Measurements from ENCODE around the gene TNK2. TPM values are rescaled to one million over a fixed set of nuclear protein-coding genes. Genes with fewer than 3 reads are reported as not detected.

TNK2 gene
- total and polyA plus RNA-seq, 7 donors: 37.1 to 322 (median 67.1) TPM

DNA sequence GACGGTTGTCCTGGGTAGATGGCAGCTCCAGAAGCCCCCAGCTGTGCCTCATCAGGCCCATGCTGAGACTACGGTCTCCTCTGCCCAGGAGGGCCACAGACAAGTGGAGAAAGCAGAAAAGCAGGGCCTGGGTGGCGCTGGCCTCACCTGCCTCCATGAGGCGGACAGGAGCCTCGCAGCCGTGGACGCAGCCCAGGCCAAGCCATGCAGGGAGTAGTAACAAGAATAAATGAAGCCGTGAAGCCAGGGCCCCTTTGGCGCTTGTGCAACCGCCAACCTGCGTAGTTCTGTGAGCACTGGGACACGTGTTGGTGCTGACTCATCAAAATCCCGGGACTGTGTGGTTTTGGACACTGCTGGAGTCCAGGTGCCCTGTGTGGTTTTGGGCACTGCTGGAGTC lies 84.4 kb downstream of the TNK2 start:
- ATAC-seq (no peak), DNase-seq (no peak)
- no peaks in the 10 kb centered on the region for H3K27me3 ChIP-seq (ENCODE audit: insufficient read depth in 3 of 3, low read length in 2 of 3)
- whole genome bisulfite sequencing, 3 donors: 54 to 68% (median 60%) methylated on average over 13 of the region's 13 CpGs
- no peak overlapping the region for H3K4me3 ChIP-seq
- H3K4me1 ChIP-seq: no peaks in the 10 kb centered on the region
- H3K36me3 ChIP-seq (ENCODE audit: insufficient read depth in 1 of 2, low read depth in 1 of 2): no peaks in the 10 kb centered on the region
- no peaks in the 10 kb centered on the region for H3K9me3 ChIP-seq
- TF ChIP-seq, protein P1, sequence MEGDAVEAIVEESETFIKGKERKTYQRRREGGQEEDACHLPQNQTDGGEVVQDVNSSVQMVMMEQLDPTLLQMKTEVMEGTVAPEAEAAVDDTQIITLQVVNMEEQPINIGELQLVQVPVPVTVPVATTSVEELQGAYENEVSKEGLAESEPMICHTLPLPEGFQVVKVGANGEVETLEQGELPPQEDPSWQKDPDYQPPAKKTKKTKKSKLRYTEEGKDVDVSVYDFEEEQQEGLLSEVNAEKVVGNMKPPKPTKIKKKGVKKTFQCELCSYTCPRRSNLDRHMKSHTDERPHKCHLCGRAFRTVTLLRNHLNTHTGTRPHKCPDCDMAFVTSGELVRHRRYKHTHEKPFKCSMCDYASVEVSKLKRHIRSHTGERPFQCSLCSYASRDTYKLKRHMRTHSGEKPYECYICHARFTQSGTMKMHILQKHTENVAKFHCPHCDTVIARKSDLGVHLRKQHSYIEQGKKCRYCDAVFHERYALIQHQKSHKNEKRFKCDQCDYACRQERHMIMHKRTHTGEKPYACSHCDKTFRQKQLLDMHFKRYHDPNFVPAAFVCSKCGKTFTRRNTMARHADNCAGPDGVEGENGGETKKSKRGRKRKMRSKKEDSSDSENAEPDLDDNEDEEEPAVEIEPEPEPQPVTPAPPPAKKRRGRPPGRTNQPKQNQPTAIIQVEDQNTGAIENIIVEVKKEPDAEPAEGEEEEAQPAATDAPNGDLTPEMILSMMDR (IDR thresholded peaks at IDR 0.05): no peak
- intact Hi-C loops (cut with DNase I): no loop called here
- no peak overlapping the region for H3K27ac ChIP-seq

GRCh38 chr3:195823280-195823679 lies 85.1 kb downstream of the TNK2 start:
- Histone ChIP-seq H3K36me3 (ENCODE audit: insufficient read depth in 1 of 2, low read depth in 1 of 2) (no peaks in the 10 kb centered on the region), H3K27ac (no peak overlapping the region), H3K4me3 (no peak overlapping the region), H3K27me3 (ENCODE audit: insufficient read depth in 3 of 3, low read length in 2 of 3) (no peaks in the 10 kb centered on the region), H3K9me3 (no peaks in the 10 kb centered on the region), H3K4me1 (no peaks in the 10 kb centered on the region)
- TF ChIP-seq, protein P1 (IDR thresholded peaks at IDR 0.05): no peak
- ATAC-seq: no peak
- 34 to 43% (median 39%) methylated on average over 10 of the region's 10 CpGs for WGBS, 3 donors
- no peak for DNase-seq
- intact Hi-C loops (cut with DNase I): no loop called here

DNA sequence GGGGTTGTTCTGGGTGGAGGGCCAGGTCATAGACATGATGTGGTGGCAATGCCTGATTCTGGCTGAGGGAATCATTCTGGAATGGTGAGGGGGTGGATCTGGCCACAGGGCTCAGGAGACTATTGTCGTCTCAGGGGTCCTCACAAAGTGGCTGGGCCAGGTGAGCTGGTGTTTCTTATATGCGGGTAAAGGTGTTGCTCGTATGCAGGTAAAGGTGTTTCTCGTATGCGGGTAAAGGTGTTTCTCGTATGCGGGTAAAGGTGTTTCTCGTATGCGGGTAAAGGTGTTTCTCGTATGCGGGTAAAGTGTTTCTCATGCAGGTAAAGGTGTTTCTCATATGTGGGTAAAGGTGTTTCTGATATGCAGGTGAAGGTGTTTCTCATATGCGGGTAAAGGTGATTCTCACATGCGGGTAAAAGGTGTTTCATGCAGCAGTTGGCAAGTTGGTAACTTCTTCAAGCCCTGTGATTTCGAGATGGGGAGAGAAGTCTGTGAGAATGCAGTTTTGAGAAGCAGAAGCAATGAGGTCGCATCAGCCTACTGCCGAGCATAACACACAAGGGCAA lies 86.1 kb downstream of the TNK2 start:
- Histone ChIP-seq H3K4me3 (no peak overlapping the region), H3K4me1 (no peaks in the 10 kb centered on the region), H3K27me3 (ENCODE audit: insufficient read depth in 3 of 3, low read length in 2 of 3) (no peaks in the 10 kb centered on the region), H3K9me3 (no peaks in the 10 kb centered on the region), H3K27ac (no peak overlapping the region), H3K36me3 (ENCODE audit: insufficient read depth in 1 of 2, low read depth in 1 of 2) (no peaks in the 10 kb centered on the region)
- TF ChIP-seq, protein P1 (IDR thresholded peaks at IDR 0.05): no peak
- no peak for ATAC-seq
- WGBS, 3 donors: 88 to 89% (median 88%) methylated on average over 16 of the region's 16 CpGs
- DNase-seq: no peak
- intact Hi-C loops (cut with DNase I): no loop called here

DNA sequence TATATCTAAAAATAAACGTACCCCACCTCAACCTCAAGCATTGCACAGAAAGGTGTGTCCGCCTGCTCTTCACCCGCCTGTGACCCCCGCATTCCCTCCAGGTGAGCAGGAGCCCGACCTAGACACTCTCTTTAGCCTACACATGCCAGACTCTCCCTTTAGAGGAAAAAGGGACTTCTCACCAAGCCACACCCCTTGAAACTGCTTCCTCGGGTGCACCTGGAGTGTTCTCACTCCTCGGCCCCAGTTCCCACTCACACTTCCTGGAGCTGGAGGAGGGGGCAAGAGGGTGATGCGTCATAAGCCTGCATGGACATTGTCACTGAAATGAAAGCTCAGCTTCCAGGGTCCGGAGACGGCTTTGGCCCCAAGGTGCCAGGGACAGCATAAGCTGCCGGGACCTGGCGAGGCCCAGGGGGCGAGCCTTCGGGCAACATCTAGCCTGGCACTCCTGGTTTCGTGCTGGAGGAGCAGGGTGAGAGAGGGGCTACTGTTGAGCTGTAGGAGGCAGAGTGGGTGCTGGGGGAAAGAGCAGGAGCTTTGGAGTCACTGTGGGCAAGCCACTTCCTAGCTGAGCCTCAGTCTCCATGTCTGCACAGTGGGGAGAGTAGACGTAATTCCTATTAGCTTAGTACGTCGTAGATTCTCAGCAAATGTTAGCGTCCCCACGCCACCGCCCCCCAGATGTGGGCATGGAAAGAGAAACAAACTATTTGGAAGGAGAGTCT lies 86.8 kb downstream of the TNK2 start:
- no peak overlapping the region for H3K27ac ChIP-seq
- H3K27me3 ChIP-seq (ENCODE audit: insufficient read depth in 3 of 3, low read length in 2 of 3): no peaks in the 10 kb centered on the region
- no peak overlapping the region for H3K4me3 ChIP-seq
- no peaks in the 10 kb centered on the region for H3K4me1 ChIP-seq
- H3K9me3 ChIP-seq: no peaks in the 10 kb centered on the region
- 88 to 89% (median 88%) methylated on average over 21 of the region's 21 CpGs for WGBS, 3 donors
- no peak for DNase-seq
- H3K36me3 ChIP-seq (ENCODE audit: insufficient read depth in 1 of 2, low read depth in 1 of 2): no peaks in the 10 kb centered on the region
- no peak for ATAC-seq
- TF ChIP-seq, protein P1 (IDR thresholded peaks at IDR 0.05): no peak
- intact Hi-C loops (cut with DNase I): no loop called here

Data from psoas muscle (tissue), 8 donors.